Uterus (tissue), 4 donors: ENCODE data around the gene HIPK2. TPM values are rescaled to one million over a fixed set of nuclear protein-coding genes. Genes with fewer than 3 reads are reported as not detected.

Source experiments
- DNase-seq, 2 donors: peaks; one replicate each; pipeline ENCODE4 v3.0.0-alpha.2; 2019 to 2020
- H3K27ac ChIP-seq, 2 donors: fragments of 200-600 bp; sonication (generic); 1 replicate in 1 of 2; 2 replicates in 1 of 2; pipeline ENCODE4 v1.5.1; 2016 to 2018
- H3K27me3 ChIP-seq, 2 donors: fragments of 200-600 bp; sonication (generic); one replicate each; pipeline ENCODE4 v1.5.1; 2018 to 2019; ENCODE audit warnings: control low read depth in 1 of 2
- H3K36me3 ChIP-seq, 2 donors: fragments of 200-600 bp; sonication (generic); one replicate each; pipeline ENCODE4 v1.5.1; 2019; ENCODE audit warnings: control low read depth in 1 of 2
- H3K4me1 ChIP-seq, 2 donors: fragments of 200-600 bp; sonication (generic); one replicate each; pipeline ENCODE4 v1.5.1; 2018 to 2019; ENCODE audit warnings: control low read depth in 1 of 2
- H3K4me3 ChIP-seq, 2 donors: fragments of 200-600 bp; sonication (generic); 1 replicate in 1 of 2; 2 replicates in 1 of 2; pipeline ENCODE4 v1.5.1; 2018 to 2019; ENCODE audit warnings: mild to moderate bottlenecking in 1 of 2
- H3K9me3 ChIP-seq, 2 donors: fragments of 200-600 bp; sonication (generic); one replicate each; pipeline ENCODE4 v1.5.1; 2019; ENCODE audit warnings: control low read depth in 1 of 2
- CTCF ChIP-seq, 4 experiments: fragments of 200-600 bp in 2 of 4; fragments of 450-650 bp in 2 of 4; sonication (generic) in 2 of 4; IDR thresholded peaks; one replicate each; pipeline ENCODE4 v1.5.1; 2016 to 2019; ENCODE audit warnings: antibody characterized with exemption in 4 of 4, mild to moderate bottlenecking in 2 of 4, moderate library complexity in 1 of 4
- POLR2A ChIP-seq, 2 donors: fragments of 450-650 bp; IDR thresholded peaks; one replicate each; pipeline ENCODE4 v1.6.1; 2016; ENCODE audit warnings: antibody characterized with exemption in 2 of 2, mild to moderate bottlenecking in 1 of 2, moderate library complexity in 1 of 2
- intact Hi-C: fragments of 100-400 bp; cut with DNase I; formaldehyde crosslinking; loops from one replicate; pipeline ENCODE4 v1.15.1; 2023; ENCODE audit warnings: low total_unique reads
- total RNA-seq, 4 donors: library from RNA; depleted of rRNA in 3 of 4; stranded (reverse); fragments of >200 nt in 3 of 4; gene quantifications; one replicate each; pipeline versions ENCODE4 v1.1.0 to v1.2.4, GENCODE V29; 2014 to 2023
- donor health status: DM: yes; HTN: yes; CAD: no.

The HIPK2 gene
- total RNA-seq, 4 donors from 2014 or later = 9.4 to 65.8 (median 19.2) TPM

- TF ChIP-seq POLR2A (IDR thresholded peaks at IDR 0.05) (no peak), CTCF (IDR thresholded peaks at IDR 0.05) (no peak)
- H3K4me1 ChIP-seq = no peaks in the 10 kb centered on the region
- H3K27ac ChIP-seq = no peak overlapping the region
- no peaks in the 10 kb centered on the region for H3K36me3 ChIP-seq
- intact Hi-C loops = no loop called here
- H3K4me3 ChIP-seq = no peak overlapping the region
- no peak for DNase-seq
- H3K9me3 ChIP-seq = no peaks in the 10 kb centered on the region
- no peaks in the 10 kb centered on the region for H3K27me3 ChIP-seq
Observed at GRCh38 chr7:139811066-139811465, 33.3 kb upstream of the HIPK2 start.

- no peaks in the 10 kb centered on the region for H3K9me3 ChIP-seq
- H3K27ac ChIP-seq = no peak overlapping the region
- TF ChIP-seq POLR2A (IDR thresholded peaks at IDR 0.05) (no peak), CTCF (IDR thresholded peaks at IDR 0.05) (no peak)
- no peak overlapping the region for H3K4me3 ChIP-seq
- no peaks in the 10 kb centered on the region for H3K36me3 ChIP-seq
- H3K4me1 ChIP-seq = no peaks in the 10 kb centered on the region
- intact Hi-C loops = no loop called here
- no peaks in the 10 kb centered on the region for H3K27me3 ChIP-seq
- no peak for DNase-seq
Observed at GRCh38 chr7:139808846-139809442, 31.1 kb upstream of the HIPK2 start.

- no peak overlapping the region for H3K4me3 ChIP-seq
- TF ChIP-seq POLR2A (IDR thresholded peaks at IDR 0.05) = no peak
- no peak for TF ChIP-seq CTCF (IDR thresholded peaks at IDR 0.05)
Observed at GRCh38 chr7:139808427-139808826, 30.6 kb upstream of the HIPK2 start.

GRCh38 chr7:139807009-139807408 lies 29.2 kb upstream of the HIPK2 start:
- TF ChIP-seq POLR2A (IDR thresholded peaks at IDR 0.05) = no peak
- TF ChIP-seq CTCF (IDR thresholded peaks at IDR 0.05) = no peak
- no peak overlapping the region for H3K4me3 ChIP-seq

More at GRCh38 chr7:139808427-139808826, 30.6 kb upstream of the HIPK2 start:
- intact Hi-C loops = no loop called here
- H3K4me1 ChIP-seq = no peaks in the 10 kb centered on the region
- no peaks in the 10 kb centered on the region for H3K27me3 ChIP-seq
- no peaks in the 10 kb centered on the region for H3K36me3 ChIP-seq
- H3K27ac ChIP-seq = no peak overlapping the region
- DNase-seq = no peak
- H3K9me3 ChIP-seq = no peaks in the 10 kb centered on the region

GRCh38 chr7:139804571-139804970 lies 26.8 kb upstream of the HIPK2 start:
- no peak overlapping the region for H3K27ac ChIP-seq

More at GRCh38 chr7:139807009-139807408, 29.2 kb upstream of the HIPK2 start:
- Histone ChIP-seq H3K27ac (no peak overlapping the region), H3K4me1 (no peaks in the 10 kb centered on the region), H3K9me3 (no peaks in the 10 kb centered on the region), H3K36me3 (no peaks in the 10 kb centered on the region), H3K27me3 (no peaks in the 10 kb centered on the region)
- intact Hi-C loops = no loop called here
- no peak for DNase-seq

More at GRCh38 chr7:139804571-139804970, 26.8 kb upstream of the HIPK2 start:
- no peaks in the 10 kb centered on the region for H3K4me1 ChIP-seq
- DNase-seq = no peak
- no peak overlapping the region for H3K4me3 ChIP-seq
- no peak for TF ChIP-seq POLR2A (IDR thresholded peaks at IDR 0.05)
- no peak for TF ChIP-seq CTCF (IDR thresholded peaks at IDR 0.05)
- H3K36me3 ChIP-seq = no peaks in the 10 kb centered on the region
- no peaks in the 10 kb centered on the region for H3K27me3 ChIP-seq
- intact Hi-C loops = no loop called here
- H3K9me3 ChIP-seq = no peaks in the 10 kb centered on the region
